Heart right ventricle (tissue), 16 donors: ENCODE measurements around the gene TBC1D8. TPM values are rescaled to one million over a fixed set of nuclear protein-coding genes. Genes with fewer than 3 reads are reported as not detected.

Experiments
- ATAC-seq, 8 donors: fragments of 200-7000 bp; cut with Tn5 transposase; one replicate each; pipeline ENCODE4 v1.9.1; 2020; ENCODE audit warnings: mild to moderate bottlenecking in 8 of 8, moderate library complexity in 8 of 8, moderate number of reproducible peaks in 1 of 8
- DNase-seq, 2 donors: peaks; one replicate each; pipeline ENCODE4 v3.0.0-alpha.2; 2020
- H3K27ac ChIP-seq, 10 donors: fragments of 200-600 bp; sonication (generic) in 2 of 10; one replicate each; pipeline versions ENCODE4 v1.5.0 to v1.8.0; 2020 to 2022; ENCODE audit warnings: mild to moderate bottlenecking in 3 of 10
- H3K27me3 ChIP-seq, 7 donors: fragments of 200-600 bp; one replicate each; pipeline ENCODE4 v1.8.0; 2021 to 2022; ENCODE audit warnings: mild to moderate bottlenecking in 2 of 7
- H3K36me3 ChIP-seq, 9 donors: fragments of 200-600 bp; sonication (generic) in 1 of 9; one replicate each; pipeline versions ENCODE4 v1.5.0 to v1.8.0; 2020 to 2022; ENCODE audit warnings: mild to moderate bottlenecking in 2 of 9
- H3K4me1 ChIP-seq, 9 donors: fragments of 200-600 bp; sonication (generic) in 1 of 9; one replicate each; pipeline versions ENCODE4 v1.5.0 to v1.8.0; 2020 to 2022; ENCODE audit warnings: mild to moderate bottlenecking in 4 of 9
- H3K4me3 ChIP-seq, 10 donors: fragments of 200-600 bp; sonication (generic) in 2 of 10; one replicate each; pipeline versions ENCODE4 v1.5.0 to v1.8.0; 2020 to 2022; ENCODE audit warnings: mild to moderate bottlenecking in 7 of 10, moderate library complexity in 2 of 10
- H3K9me3 ChIP-seq, 11 donors: fragments of 200-600 bp in 10 of 11; sonication (generic) in 2 of 11; one replicate each; pipeline versions ENCODE4 v1.5.0 to v1.8.0; 2013 to 2022; ENCODE audit warnings: mild to moderate bottlenecking in 2 of 11, control low read depth in 1 of 11, moderate library complexity in 1 of 11
- WGBS, 2 donors: extraction: QIAGEN DNeasy Blood & Tissue Kit; methylation state at CpG; one replicate each; pipeline ENCODE4 v1.1.7; 2013; ENCODE audit warnings: inconsistent platforms in 1 of 2; 5-methylcytosine and 5-hydroxymethylcytosine counted together
- intact Hi-C, 10 donors: fragments of 100-400 bp; cut with DNase I; formaldehyde crosslinking; loops; one replicate each; pipeline versions ENCODE4 v1.11.1 to v1.14.2; 2022
- polyA plus RNA-seq, 2 donors: library from polyadenylated mRNA; stranded (reverse); fragments of 200-250 nt; gene quantifications; one replicate each; pipeline ENCODE4 v1.2.3, GENCODE V29; 2013
- total RNA-seq, 10 donors: library from RNA; stranded (reverse); fragmentation: NEBNext Ultra II Directional in 3 of 10; extraction: Animal tissue kit (Norgen Biotek cat#: 25700) in 3 of 10; gene quantifications; one replicate each; pipeline versions ENCODE4 v1.2.1 to v1.2.4, GENCODE V29; 2021 to 2023
- TF ChIP-seq, protein P1 (sequence below), 9 donors: fragments of 200-600 bp; sonication (generic) in 2 of 9; IDR thresholded peaks; one replicate each; pipeline versions ENCODE4 v1.5.0 to v1.8.0; 2021 to 2022; ENCODE audit warnings: antibody characterized with exemption in 9 of 9, mild to moderate bottlenecking in 5 of 9, moderate library complexity in 1 of 9
- donor health status: Arrhythmogenic right ventricular cardiomyopathy.
- donor health status: ischemic (EF 13 %, LVEDD 7.1; RV severe dilation, severe dysfunction).
- donor health status: healthy with polysubstance abuse.
- donor health status: DM: no; HTN: yes; CAD: no.
- donor health status: DM: no; HTN: no; CAD: no.
- donor health status: ischemic (EF 25% LVEDD 6.9; RV normal size, moderate dysfunction).
- donor health status: ischemic (EF 25% LVEDD 5.7; RV mildly dilated, moderate dysfunction).
- donor health status: healthy.
- donor health status: DM: yes; HTN: yes; CAD: no.
- donor health status: Ischemic cardiomyopathy.
- donor health status: ischemic (EF 35%, LVEDD 5.7; RV mildly dilated, moderate dysfunction).
- donor health status: nonischemic (EF 11% LVEDD 7.7; RV severe dilation, severe dysfunction).
- donor health status: DM: yes; HTN: yes; CAD: no.
- donor health status: PGD.
- donor health status: ischemic (EF 29% LVEDD 5.4; RV normal size, mild dysfunction).
- donor health status: nonischemic (EF 23%, LVEDD 6.1; RV moderate dilation, normal function).

Gene TBC1D8
- total and polyA plus RNA-seq, 12 donors: 24.0 to 69.5 (median 55.5) TPM

DNA sequence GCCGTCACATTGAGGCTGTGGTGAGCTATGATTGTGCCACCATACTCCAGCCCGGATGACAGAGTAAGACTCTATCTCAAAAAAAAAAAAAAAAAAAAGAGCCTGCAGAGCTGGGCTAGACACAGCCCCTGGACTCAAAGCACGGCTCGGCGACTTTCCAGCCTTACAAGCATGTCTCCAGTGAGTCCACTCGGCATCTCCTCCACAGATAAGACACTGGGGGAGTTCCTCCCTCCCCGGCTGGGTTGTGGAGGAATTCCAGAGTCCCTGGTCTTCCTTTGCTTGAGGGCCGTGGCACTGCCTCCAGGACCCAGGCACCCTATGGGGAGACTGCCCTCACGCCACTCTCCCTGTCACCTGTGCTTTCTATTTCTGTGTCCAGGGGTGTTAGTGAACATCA lies 180.0 kb downstream of the TBC1D8 start:
- Histone ChIP-seq H3K4me1 (no peaks in the 10 kb centered on the region), H3K27me3 (no peaks in the 10 kb centered on the region), H3K27ac (no peak overlapping the region), H3K9me3 (no peaks in the 10 kb centered on the region), H3K36me3 (peaks cover 0 to 95% (median 51%) of the 10 kb centered on the region in 9 donors), H3K4me3 (no peak overlapping the region)
- no peak for DNase-seq
- 77 to 78% methylated on average over 9 of the region's 9 CpGs for WGBS, 2 donors
- intact Hi-C loops: no loop called here
- TF ChIP-seq, protein P1, sequence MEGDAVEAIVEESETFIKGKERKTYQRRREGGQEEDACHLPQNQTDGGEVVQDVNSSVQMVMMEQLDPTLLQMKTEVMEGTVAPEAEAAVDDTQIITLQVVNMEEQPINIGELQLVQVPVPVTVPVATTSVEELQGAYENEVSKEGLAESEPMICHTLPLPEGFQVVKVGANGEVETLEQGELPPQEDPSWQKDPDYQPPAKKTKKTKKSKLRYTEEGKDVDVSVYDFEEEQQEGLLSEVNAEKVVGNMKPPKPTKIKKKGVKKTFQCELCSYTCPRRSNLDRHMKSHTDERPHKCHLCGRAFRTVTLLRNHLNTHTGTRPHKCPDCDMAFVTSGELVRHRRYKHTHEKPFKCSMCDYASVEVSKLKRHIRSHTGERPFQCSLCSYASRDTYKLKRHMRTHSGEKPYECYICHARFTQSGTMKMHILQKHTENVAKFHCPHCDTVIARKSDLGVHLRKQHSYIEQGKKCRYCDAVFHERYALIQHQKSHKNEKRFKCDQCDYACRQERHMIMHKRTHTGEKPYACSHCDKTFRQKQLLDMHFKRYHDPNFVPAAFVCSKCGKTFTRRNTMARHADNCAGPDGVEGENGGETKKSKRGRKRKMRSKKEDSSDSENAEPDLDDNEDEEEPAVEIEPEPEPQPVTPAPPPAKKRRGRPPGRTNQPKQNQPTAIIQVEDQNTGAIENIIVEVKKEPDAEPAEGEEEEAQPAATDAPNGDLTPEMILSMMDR (IDR thresholded peaks at IDR 0.05): no peak
- no peak for ATAC-seq

DNA sequence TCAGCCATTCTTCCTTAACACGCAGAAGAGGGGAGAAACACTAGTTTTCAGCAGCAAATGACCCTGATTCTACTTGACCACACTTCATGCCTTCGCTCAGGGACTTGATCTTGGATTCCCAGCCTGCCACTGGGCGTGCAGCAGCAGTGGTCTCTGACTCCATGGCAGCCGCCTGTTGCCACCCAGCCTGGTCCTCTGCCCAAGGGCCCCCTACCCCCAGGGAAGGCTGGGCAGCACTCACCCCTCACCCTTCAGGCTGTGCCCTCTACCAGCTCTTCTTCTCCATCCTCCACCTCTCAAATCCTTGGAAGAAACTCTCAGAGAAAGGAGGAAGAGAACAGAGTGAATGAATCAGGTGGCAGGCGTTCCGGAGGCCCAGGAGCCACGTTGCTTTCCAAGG lies 181.2 kb downstream of the TBC1D8 start:
- Histone ChIP-seq H3K36me3 (peaks cover 0 to 92% (median 41%) of the 10 kb centered on the region in 9 donors), H3K4me3 (no peak overlapping the region), H3K27me3 (no peaks in the 10 kb centered on the region), H3K9me3 (no peaks in the 10 kb centered on the region), H3K27ac (no peak overlapping the region), H3K4me1 (no peaks in the 10 kb centered on the region)
- no peak for ATAC-seq
- DNase-seq: no peak
- TF ChIP-seq, protein P1 (IDR thresholded peaks at IDR 0.05): no peak
- 95 to 97% methylated on average over 7 of the region's 7 CpGs for whole genome bisulfite sequencing, 2 donors
- intact Hi-C loops: no loop called here

DNA sequence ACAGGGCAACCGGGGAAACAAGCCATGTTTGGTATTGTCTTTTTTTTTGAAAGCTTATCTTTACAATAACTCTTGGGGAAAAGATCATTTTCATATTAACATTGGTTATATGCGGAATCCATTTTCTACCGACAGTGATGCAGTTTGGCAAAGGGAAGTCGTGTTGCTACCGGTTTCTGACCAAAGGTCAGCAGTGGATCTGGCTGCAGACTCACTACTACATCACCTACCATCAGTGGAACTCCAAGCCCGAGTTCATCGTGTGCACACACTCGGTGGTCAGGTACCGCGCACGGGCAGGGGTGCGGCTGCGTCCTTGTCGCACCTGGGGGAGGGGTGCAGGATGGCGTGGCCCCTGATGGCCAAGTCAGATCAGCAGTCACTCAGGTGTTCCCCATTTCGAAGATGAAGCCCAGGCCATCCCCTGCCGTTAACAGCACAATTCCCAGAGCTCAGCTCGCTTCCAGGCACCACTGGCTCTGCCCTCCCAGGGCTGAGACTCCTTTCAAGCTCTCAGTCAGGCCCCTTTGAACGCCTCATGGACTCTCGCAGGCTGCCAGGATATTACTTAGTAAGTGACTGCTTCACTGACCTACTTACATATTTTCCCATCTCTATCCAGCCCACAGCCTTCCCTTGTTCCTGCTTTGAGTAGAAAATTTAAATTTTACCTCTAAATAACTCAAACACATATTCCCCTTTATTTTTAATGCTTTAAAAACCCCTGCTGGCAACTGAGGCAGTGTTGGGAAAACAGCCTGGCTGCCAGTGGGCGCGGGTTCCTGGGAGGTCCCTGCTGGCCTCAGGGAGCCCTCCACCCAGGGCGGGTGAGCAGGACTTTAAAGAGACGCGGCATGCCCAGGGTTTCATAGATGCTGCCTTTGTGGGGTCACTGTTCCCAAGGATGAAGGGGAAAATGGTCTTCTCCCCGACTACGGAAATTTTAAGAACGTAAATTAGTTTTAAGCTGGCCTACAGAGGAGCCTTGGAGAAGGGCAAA lies 182.7 kb downstream of the TBC1D8 start:
- intact Hi-C loops: no loop called here
- peaks cover 0 to 85% (median 34%) of the 10 kb centered on the region in 9 donors for H3K36me3 ChIP-seq
- no peak for DNase-seq
- H3K27ac ChIP-seq: no peak overlapping the region
- H3K4me3 ChIP-seq: no peak overlapping the region
- WGBS, 2 donors: 92 to 94% methylated on average over 28 of the region's 28 CpGs
- H3K9me3 ChIP-seq: no peaks in the 10 kb centered on the region
- ATAC-seq: no peak
- no peaks in the 10 kb centered on the region for H3K4me1 ChIP-seq
- no peaks in the 10 kb centered on the region for H3K27me3 ChIP-seq
- TF ChIP-seq, protein P1 (IDR thresholded peaks at IDR 0.05): no peak

DNA sequence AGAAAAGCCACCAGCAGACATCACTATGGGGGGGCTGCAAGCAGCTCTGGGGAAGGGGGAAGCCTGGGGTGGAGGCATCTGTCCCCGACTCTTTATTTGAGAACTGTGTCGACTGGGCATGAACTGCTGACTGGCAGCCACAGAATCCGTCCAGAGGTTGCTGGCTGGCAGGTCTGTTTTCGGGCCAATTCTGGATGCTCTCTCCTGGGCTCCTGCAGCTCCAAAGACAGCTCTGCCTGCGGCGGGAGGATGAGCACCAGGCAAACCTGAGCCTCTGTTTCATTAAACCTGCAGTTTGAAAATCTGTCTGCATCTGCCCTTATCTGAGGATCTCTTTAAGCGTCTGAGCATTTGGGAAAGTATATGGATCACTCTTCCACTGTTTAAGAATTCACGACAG lies 183.5 kb downstream of the TBC1D8 start:
- WGBS, 2 donors: 89 to 93% methylated on average over 8 of the region's 8 CpGs
- ATAC-seq: no peak
- TF ChIP-seq, protein P1 (IDR thresholded peaks at IDR 0.05): no peak
- no peaks in the 10 kb centered on the region for H3K27me3 ChIP-seq
- no peak overlapping the region for H3K27ac ChIP-seq
- intact Hi-C loops: no loop called here
- H3K4me1 ChIP-seq: peaks cover 0 to 5% (median 0%) of the 10 kb centered on the region in 9 donors
- H3K36me3 ChIP-seq: peaks cover 0 to 78% (median 32%) of the 10 kb centered on the region in 9 donors
- H3K4me3 ChIP-seq: no peak overlapping the region
- no peaks in the 10 kb centered on the region for H3K9me3 ChIP-seq
- no peak for DNase-seq
